Measurements from ENCODE around the gene LRFN4.

DNA sequence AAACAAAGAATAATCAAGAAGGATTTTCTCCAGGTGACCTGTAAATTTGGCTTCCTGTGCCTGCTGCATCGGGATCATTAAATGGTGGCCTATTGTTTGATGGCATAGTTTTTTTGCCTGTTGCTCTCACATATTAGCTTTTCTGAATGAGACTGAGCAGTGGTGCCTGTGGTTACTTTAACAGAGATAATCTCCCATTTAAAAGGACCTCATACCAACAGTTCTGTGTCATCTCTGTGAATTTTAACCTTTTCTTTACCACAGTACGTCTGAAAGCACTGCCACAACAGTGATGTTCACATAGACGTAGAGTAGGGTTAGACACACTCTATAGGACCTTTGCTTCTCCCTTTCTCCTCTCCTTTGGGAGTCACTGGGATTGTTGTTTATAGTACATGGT, 36.5 kb upstream of the LRFN4 start:
- TF ChIP-seq, protein P1, sequence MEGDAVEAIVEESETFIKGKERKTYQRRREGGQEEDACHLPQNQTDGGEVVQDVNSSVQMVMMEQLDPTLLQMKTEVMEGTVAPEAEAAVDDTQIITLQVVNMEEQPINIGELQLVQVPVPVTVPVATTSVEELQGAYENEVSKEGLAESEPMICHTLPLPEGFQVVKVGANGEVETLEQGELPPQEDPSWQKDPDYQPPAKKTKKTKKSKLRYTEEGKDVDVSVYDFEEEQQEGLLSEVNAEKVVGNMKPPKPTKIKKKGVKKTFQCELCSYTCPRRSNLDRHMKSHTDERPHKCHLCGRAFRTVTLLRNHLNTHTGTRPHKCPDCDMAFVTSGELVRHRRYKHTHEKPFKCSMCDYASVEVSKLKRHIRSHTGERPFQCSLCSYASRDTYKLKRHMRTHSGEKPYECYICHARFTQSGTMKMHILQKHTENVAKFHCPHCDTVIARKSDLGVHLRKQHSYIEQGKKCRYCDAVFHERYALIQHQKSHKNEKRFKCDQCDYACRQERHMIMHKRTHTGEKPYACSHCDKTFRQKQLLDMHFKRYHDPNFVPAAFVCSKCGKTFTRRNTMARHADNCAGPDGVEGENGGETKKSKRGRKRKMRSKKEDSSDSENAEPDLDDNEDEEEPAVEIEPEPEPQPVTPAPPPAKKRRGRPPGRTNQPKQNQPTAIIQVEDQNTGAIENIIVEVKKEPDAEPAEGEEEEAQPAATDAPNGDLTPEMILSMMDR (IDR thresholded peaks at IDR 0.05; ENCODE audit: extremely low read depth in 1 of 2, insufficient read depth in 1 of 2, low read depth in 1 of 2, low read length in 2 of 2), result no peak
- TF ChIP-seq GATA2 (IDR thresholded peaks at IDR 0.05; ENCODE audit: insufficient read depth, insufficient read length, low read depth, low read length) (no peak), JUN (IDR thresholded peaks at IDR 0.05; ENCODE audit: borderline replicate concordance, insufficient read depth, insufficient read length, low read depth) (no peak), EZH2 (IDR thresholded peaks at IDR 0.05; ENCODE audit: borderline replicate concordance, low read depth, low read length, severe bottlenecking) (no peak), POLR2A (IDR thresholded peaks at IDR 0.05; ENCODE audit: low read depth, low read length) (no peak)
